ENCODE results near the gene NCEH1. TPM values are rescaled to one million over a fixed set of nuclear protein-coding genes. Genes with fewer than 3 reads are reported as not detected.

NCEH1 gene
- total RNA-seq, 2 experiments from 2014 or later: 0.33 to 0.50 TPM

DNA sequence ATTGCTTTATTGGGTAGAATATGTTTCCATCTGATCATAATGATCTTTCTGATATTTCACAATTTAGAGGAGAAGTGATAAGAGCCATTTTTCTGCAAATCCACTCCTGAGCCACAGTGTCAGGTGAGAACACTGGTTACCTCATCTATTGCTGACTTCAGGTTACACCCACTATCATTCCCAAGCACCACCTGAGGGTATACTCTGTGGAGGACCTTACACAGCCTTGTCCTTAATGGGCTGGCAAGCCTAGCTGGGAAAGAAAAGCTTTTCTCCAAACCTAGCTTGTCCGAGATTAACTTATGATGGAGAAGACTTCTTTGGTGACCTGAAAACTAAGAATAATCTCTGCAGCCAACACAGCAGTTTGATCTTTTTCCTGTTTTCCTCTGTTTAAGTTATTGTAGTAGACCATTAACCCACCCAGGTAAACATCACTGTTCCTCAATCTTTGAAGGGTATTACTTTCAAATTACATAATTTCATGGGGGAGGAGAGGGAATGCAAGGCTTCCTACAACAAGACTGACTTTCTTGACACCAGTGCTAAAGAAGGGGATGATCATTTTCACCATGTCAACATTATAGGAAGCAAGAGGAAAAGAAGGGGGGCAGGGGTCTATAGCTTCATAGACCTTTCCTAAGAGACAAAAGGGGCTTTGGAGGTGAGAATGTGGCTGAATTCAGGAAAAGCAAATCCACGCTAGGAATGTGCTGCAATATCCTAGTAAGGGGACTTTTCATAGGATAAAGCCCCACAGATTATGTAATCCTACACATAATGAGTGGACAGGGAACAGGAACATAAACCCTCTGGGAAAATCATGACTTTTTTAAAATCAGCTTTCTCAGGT lies 1.7 kb downstream of the NCEH1 start:
- TF ChIP-seq CTCF (IDR thresholded peaks at IDR 0.05): no peak
- POLR2A ChIA-PET: no interaction called here
- peaks cover 10% of the 10 kb centered on the region for H3K36me3 Mint-ChIP-seq (ENCODE audit: low read depth)

DNA sequence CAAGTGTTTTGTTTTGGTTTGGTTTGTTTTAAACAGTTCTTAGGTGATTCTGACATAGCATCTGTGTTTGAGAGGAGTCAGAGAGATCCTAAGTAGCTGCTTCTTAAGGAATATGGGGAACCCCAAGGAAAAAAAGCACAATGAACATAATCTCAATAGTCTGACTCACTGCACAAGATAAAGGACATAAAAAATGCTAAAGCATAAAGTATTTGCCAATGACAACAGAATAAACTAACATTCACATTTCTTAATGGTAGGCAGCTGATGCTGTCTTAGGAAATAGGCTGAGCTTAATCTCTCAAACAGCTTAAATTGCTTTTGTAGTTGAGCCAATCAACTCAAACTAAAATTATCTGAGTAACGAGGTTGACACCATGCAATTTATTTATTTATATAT lies 2.9 kb downstream of the NCEH1 start:
- no peak for DNase-seq
- POLR2A ChIA-PET: no interaction called here
- peaks cover 14% of the 10 kb centered on the region for H3K4me1 ChIP-seq (ENCODE audit: insufficient read depth, low read length)
- intact Hi-C loops (cut with DNase I, micrococcal nuclease): no loop called here
- no peak overlapping the region for H3K4me3 ChIP-seq (ENCODE audit: low read length)
- no peaks in the 10 kb centered on the region for H3K27me3 Mint-ChIP-seq
- H3K36me3 Mint-ChIP-seq (ENCODE audit: low read depth): peaks cover 10% of the 10 kb centered on the region
- no peak for TF ChIP-seq CTCF (IDR thresholded peaks at IDR 0.05)
- ATAC-seq (ENCODE audit: poor library complexity): no peak
- CTCF ChIA-PET: no interaction called here
- no peaks in the 10 kb centered on the region for H3K36me3 ChIP-seq (ENCODE audit: insufficient read depth, low read length)
- peaks cover 30% of the 10 kb centered on the region for H3K4me1 Mint-ChIP-seq (ENCODE audit: low read depth)
- H3K4me3 Mint-ChIP-seq: peak overlapping the region; percentile 27
- H3K27me3 ChIP-seq (ENCODE audit: control insufficient read depth in 1 of 2, insufficient read depth in 2 of 2, low read length in 2 of 2): no peaks in the 10 kb centered on the region
- H3K9me3 Mint-ChIP-seq: no peaks in the 10 kb centered on the region
- no peaks in the 10 kb centered on the region for H3K9me3 ChIP-seq (ENCODE audit: control insufficient read depth in 1 of 2, insufficient read depth in 1 of 2, low read length in 2 of 2)
- no peak overlapping the region for H3K27ac ChIP-seq (ENCODE audit: low read depth in 1 of 2, low read length in 2 of 2)
- no peak overlapping the region for H3K27ac Mint-ChIP-seq

More for the DNA sequence above, 1.7 kb downstream of the NCEH1 start:
- H3K27ac Mint-ChIP-seq: peak overlapping the region; percentile 24
- intact Hi-C loops (cut with DNase I, micrococcal nuclease): no loop called here
- Histone ChIP-seq H3K4me3 (ENCODE audit: low read length) (no peak overlapping the region), H3K27ac (ENCODE audit: low read depth in 1 of 2, low read length in 2 of 2) (no peak overlapping the region), H3K4me1 (ENCODE audit: insufficient read depth, low read length) (peaks cover 14% of the 10 kb centered on the region), H3K9me3 (ENCODE audit: control insufficient read depth in 1 of 2, insufficient read depth in 1 of 2, low read length in 2 of 2) (no peaks in the 10 kb centered on the region), H3K36me3 (ENCODE audit: insufficient read depth, low read length) (no peaks in the 10 kb centered on the region), H3K27me3 (ENCODE audit: control insufficient read depth in 1 of 2, insufficient read depth in 2 of 2, low read length in 2 of 2) (no peaks in the 10 kb centered on the region)
- H3K4me1 Mint-ChIP-seq (ENCODE audit: low read depth): peaks cover 26% of the 10 kb centered on the region
- H3K4me3 Mint-ChIP-seq: peak overlapping the region; percentile 96
- no peak for DNase-seq
- H3K27me3 Mint-ChIP-seq: no peaks in the 10 kb centered on the region
- ATAC-seq (ENCODE audit: poor library complexity): no peak
- H3K9me3 Mint-ChIP-seq: no peaks in the 10 kb centered on the region
- CTCF ChIA-PET: no interaction called here

GRCh38 chr3:172707030-172707429 lies 3.8 kb downstream of the NCEH1 start:
- H3K36me3 ChIP-seq (ENCODE audit: insufficient read depth, low read length): no peaks in the 10 kb centered on the region
- no peaks in the 10 kb centered on the region for H3K27me3 Mint-ChIP-seq
- TF ChIP-seq CTCF (IDR thresholded peaks at IDR 0.05): no peak
- ATAC-seq (ENCODE audit: poor library complexity) (no peak), DNase-seq (no peak)
- no peaks in the 10 kb centered on the region for H3K9me3 Mint-ChIP-seq
- H3K36me3 Mint-ChIP-seq (ENCODE audit: low read depth): peaks cover 10% of the 10 kb centered on the region
- H3K4me1 Mint-ChIP-seq (ENCODE audit: low read depth): peaks cover 30% of the 10 kb centered on the region
- H3K4me1 ChIP-seq (ENCODE audit: insufficient read depth, low read length): peaks cover 14% of the 10 kb centered on the region
- no peak overlapping the region for H3K4me3 Mint-ChIP-seq
- intact Hi-C loops (cut with DNase I, micrococcal nuclease): no loop called here
- no peak overlapping the region for H3K27ac ChIP-seq (ENCODE audit: low read depth in 1 of 2, low read length in 2 of 2)
- POLR2A ChIA-PET: no interaction called here
- H3K27ac Mint-ChIP-seq: no peak overlapping the region
- H3K27me3 ChIP-seq (ENCODE audit: control insufficient read depth in 1 of 2, insufficient read depth in 2 of 2, low read length in 2 of 2): no peaks in the 10 kb centered on the region
- no peaks in the 10 kb centered on the region for H3K9me3 ChIP-seq (ENCODE audit: control insufficient read depth in 1 of 2, insufficient read depth in 1 of 2, low read length in 2 of 2)
- CTCF ChIA-PET: no interaction called here
- no peak overlapping the region for H3K4me3 ChIP-seq (ENCODE audit: low read length)
